ENCODE measurements around the gene IFI27L2.

GRCh38 chr14:94136575-94137331, 7.3 kb upstream of the IFI27L2 start:
- TF ChIP-seq, protein P1, sequence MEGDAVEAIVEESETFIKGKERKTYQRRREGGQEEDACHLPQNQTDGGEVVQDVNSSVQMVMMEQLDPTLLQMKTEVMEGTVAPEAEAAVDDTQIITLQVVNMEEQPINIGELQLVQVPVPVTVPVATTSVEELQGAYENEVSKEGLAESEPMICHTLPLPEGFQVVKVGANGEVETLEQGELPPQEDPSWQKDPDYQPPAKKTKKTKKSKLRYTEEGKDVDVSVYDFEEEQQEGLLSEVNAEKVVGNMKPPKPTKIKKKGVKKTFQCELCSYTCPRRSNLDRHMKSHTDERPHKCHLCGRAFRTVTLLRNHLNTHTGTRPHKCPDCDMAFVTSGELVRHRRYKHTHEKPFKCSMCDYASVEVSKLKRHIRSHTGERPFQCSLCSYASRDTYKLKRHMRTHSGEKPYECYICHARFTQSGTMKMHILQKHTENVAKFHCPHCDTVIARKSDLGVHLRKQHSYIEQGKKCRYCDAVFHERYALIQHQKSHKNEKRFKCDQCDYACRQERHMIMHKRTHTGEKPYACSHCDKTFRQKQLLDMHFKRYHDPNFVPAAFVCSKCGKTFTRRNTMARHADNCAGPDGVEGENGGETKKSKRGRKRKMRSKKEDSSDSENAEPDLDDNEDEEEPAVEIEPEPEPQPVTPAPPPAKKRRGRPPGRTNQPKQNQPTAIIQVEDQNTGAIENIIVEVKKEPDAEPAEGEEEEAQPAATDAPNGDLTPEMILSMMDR (IDR thresholded peaks at IDR 0.05; ENCODE audit: insufficient read depth, low read depth, low read length): peak; percentile 94
- no peak for TF ChIP-seq EZH2 (IDR thresholded peaks at IDR 0.05; ENCODE audit: insufficient read depth, low read length)
